Right hindlimb (tissue), 1 donor: ENCODE results near the gene MXI1.
"Not testable (repeated sequence)": the region's sequence is repeated elsewhere in the genome, so short reads cannot be mapped to it uniquely, and the experiment has no call there.

Source experiments
- DNase-seq: peaks from one replicate; pipeline ENCODE4 v3.0.0-alpha.2; 2018

Gene MXI1

GRCh38 chr10:110324201-110324804 lies 116.9 kb downstream of the MXI1 start:
- no peak for DNase-seq

DNA sequence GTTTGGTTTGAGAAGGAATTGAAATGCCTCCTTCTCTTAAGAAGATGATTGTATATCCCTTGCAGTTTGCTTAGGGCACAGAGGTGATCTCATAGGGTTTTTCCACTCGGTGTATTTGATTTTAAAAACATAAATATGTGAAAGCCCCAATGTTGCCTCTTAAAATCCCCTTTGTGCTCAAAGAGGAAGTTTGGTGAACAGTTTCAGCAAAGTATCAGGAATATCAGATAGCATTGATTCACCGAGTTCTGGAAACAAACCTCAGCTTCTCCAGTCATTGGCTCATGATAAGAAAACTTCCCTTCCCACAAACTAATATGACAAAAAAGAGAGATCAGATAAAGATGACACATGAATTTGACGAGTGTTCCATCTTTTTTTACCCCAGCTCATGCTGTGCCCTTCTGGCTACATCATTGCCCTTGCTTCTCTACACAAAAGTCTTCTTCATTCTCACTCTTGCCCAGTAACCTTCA lies 117.4 kb downstream of the MXI1 start:
- DNase-seq = no peak

GRCh38 chr10:110326351-110327032 lies 119.1 kb downstream of the MXI1 start:
- DNase-seq = no peak

- DNase-seq = no peak
Observed at GRCh38 chr10:110327262-110327914, 120.0 kb downstream of the MXI1 start.

DNA sequence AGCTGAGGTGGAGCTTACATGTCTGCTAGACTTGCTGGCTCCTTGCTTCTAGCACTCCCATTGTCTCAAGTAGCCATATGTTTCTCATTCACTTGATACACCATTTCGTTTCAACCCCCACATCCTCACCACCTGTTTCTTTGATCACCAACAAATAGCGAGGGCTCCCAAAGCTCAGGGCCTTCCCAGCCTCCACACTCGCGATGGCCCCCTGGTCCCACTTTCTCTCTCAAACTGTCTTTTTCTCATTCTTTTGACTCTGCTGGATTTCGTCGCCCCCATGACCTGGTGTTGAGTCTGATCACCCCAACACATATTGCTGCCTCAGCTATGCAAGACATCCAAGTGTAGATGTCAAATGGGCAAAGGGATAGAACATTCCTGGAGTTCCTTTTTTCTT lies 123.3 kb downstream of the MXI1 start:
- DNase-seq = no peak

DNA sequence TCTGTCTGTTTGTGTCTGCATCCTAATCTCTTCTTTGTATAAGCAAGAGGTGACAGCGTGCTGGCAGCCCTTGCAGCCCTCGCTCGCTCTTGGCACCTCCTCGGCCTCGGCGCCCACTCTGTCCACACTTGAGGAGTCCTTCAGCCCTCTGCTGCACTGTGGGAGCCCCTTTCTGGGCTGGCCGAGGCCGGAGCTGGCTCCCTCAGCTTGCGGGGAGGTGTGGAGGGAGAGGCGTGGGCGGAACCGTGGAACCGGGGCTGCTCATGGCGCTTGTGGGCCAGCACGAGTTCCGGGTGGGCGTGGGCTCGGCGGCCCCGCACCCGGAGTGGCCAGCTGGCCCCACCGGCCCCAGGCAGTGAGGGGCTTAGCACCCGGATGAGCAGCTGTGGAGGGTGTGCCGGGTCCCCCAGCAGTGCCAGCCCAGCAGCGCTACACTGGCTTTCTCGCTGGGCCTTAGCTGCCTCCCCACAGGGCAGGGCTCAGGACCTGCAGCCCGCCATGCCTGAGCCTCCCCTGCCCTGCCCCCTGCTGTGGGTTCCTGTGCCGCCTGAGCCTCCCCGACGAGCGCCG lies 123.9 kb downstream of the MXI1 start:
- DNase-seq = not testable (repeated sequence)

GRCh38 chr10:110334061-110334656 lies 126.8 kb downstream of the MXI1 start:
- DNase-seq = no peak

DNA sequence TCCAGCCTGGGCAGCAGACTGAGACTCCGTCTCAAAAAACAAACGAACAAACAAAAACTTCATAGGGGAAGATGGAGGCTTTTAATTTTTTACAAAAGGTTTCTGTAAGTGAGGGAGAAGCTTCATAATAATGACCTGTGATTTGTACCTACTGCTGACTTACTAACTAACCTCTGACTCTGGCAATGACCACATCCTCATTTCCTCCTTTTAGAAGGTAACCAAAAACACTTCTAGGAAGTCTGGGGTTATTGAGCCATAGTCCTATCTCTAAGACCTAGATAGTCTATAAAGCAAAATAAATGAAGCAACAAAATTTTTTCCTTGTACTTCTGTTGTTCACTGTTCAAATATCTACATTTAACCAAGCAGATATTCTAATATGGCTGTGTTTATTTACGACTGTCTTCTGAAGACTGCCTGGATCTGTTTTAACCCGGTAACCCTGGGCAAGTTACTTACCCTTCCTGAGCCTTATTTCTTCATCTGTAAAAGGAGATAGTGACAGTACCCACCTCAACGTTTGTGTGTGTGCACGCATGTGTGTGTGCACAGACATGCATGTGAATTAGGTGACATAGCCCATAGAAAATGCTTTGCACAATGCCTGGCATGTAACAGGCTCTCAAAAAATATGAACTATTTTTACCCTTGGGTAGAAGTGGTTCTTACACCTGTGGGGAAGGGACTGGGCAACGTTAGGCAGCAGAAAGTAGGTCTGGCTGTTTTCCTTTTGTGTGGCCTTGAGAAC lies 128.1 kb downstream of the MXI1 start:
- DNase-seq = no peak

DNA sequence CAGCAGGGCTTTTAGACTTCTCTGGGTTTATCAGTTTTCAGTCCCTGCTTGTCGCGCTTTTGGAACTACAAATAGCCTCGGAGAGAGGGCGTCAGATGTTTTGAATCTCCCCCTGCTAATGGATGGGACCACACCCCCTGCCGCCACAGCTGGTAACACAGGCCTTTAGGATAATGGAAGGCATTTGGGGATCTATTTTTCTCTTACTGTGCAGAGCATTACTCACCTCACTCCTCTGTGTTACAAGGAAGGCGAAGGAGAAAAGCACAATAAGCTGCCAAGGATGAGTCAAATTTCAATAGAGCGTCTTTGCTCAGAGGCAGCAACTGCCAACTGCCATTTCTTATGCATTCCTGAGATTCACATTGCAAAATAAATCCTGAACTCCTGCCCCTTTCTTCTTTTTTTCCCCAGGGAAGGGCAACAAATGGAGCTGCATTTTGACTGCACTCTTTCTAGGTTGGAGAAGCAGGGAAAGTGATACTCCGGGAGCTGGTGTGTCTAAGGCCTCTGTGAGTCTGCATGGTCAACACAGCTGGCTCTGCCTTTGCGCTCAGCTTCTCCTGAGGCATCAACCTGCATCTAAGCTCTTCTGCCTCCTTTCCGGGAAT lies 128.8 kb downstream of the MXI1 start:
- peak; percentile 49 for DNase-seq
